Loucy (cell line): ENCODE results near the gene PPP3CA.
A peak's percentile ranks its signal among the peaks of the same experiment; 100 is the strongest.

Experiments
- H2AFZ ChIP-seq: fragments of 200-600 bp; sonication (generic); 2 replicates; pipeline ENCODE4 v1.6.0; 2016; ENCODE audit warnings: antibody characterized with exemption, mild to moderate bottlenecking, low read length, moderate library complexity
- H3F3A ChIP-seq: fragments of 200-600 bp; 2 replicates; pipeline ENCODE4 v1.6.0; 2016; ENCODE audit warnings: antibody characterized with exemption, low read depth, mild to moderate bottlenecking
- H3K27me3 ChIP-seq: fragments of 200-600 bp; sonication (generic); 2 replicates; pipeline ENCODE4 v1.6.1; 2014; ENCODE audit warnings: low read length, mild to moderate bottlenecking; ENCODE audit not compliant: insufficient read depth, poor library complexity, severe bottlenecking
- H3K36me3 ChIP-seq: fragments of 200-600 bp; sonication (generic); 2 replicates; pipeline ENCODE4 v1.6.1; 2016; ENCODE audit warnings: low read length; ENCODE audit not compliant: insufficient read depth
- H3K4me1 ChIP-seq: fragments of 200-600 bp; sonication (generic); 2 replicates; pipeline ENCODE4 v1.5.1; 2014; ENCODE audit warnings: low read length, mild to moderate bottlenecking; ENCODE audit not compliant: insufficient read depth, poor library complexity, severe bottlenecking
- H3K4me2 ChIP-seq: fragments of 200-600 bp; sonication (generic); 2 replicates; pipeline ENCODE4 v1.6.0; 2014; ENCODE audit warnings: antibody characterized with exemption, low read length, low read depth, mild to moderate bottlenecking; ENCODE audit not compliant: poor library complexity, severe bottlenecking
- H3K4me3 ChIP-seq: fragments of 200-600 bp; sonication (generic); 2 replicates; pipeline ENCODE4 v1.5.1; 2014; ENCODE audit warnings: low read length, mild to moderate bottlenecking, mixed read lengths; ENCODE audit not compliant: poor library complexity, severe bottlenecking
- H3K79me2 ChIP-seq: fragments of 200-600 bp; sonication (generic); 2 replicates; pipeline ENCODE4 v1.6.1; 2014; ENCODE audit warnings: low read length; ENCODE audit not compliant: insufficient read depth
- H3K9ac ChIP-seq: fragments of 200-600 bp; sonication (generic); 2 replicates; pipeline ENCODE4 v1.6.0; 2014; ENCODE audit warnings: mild to moderate bottlenecking, low read depth, low read length, moderate library complexity; ENCODE audit not compliant: poor library complexity, severe bottlenecking
- H3K9me2 ChIP-seq: fragments of 200-600 bp; sonication (generic); replicated peaks from 2 replicates; pipeline ENCODE4 v1.6.1; 2016; ENCODE audit warnings: low read depth, low read length, mixed read lengths
- H3K9me3 ChIP-seq: fragments of 200-600 bp; sonication (generic); 2 replicates; pipeline ENCODE4 v1.6.1; 2014; ENCODE audit warnings: mild to moderate bottlenecking, antibody characterized with exemption, low read length, low read depth; ENCODE audit not compliant: insufficient read depth
- H4K20me1 ChIP-seq: fragments of 200-600 bp; sonication (generic); 2 replicates; pipeline ENCODE4 v1.6.0; 2014; ENCODE audit warnings: antibody characterized with exemption, low read length, mild to moderate bottlenecking; ENCODE audit not compliant: insufficient read depth, poor library complexity, severe bottlenecking
- CTCF ChIP-seq: fragments of 200-600 bp; sonication (generic); conservative IDR thresholded peaks from 2 replicates; pipeline ENCODE4 v1.5.1; 2014; ENCODE audit warnings: mild to moderate bottlenecking, antibody characterized with exemption, low read length
- EZH2phosphoT487 ChIP-seq: fragments of 200-600 bp; IDR thresholded peaks from 2 replicates; pipeline ENCODE4 v1.6.1; 2018; ENCODE audit warnings: antibody characterized with exemption, mild to moderate bottlenecking, moderate library complexity, borderline replicate concordance

The PPP3CA gene

GRCh38 chr4:101349801-101350064 is 2.4 kb upstream of the PPP3CA start:
- no peak overlapping the region for H3K4me2 ChIP-seq
- peaks cover 13% of the 10 kb centered on the region for H3K4me1 ChIP-seq
- H3K4me3 ChIP-seq = no peak overlapping the region
- H3K27me3 ChIP-seq = no peaks in the 10 kb centered on the region
- no peaks in the 10 kb centered on the region for H3K9me3 ChIP-seq
- no peak overlapping the region for H3K9ac ChIP-seq
- H3K36me3 ChIP-seq = no peaks in the 10 kb centered on the region
- peaks cover 11% of the 10 kb centered on the region for H3K79me2 ChIP-seq
- TF ChIP-seq EZH2phosphoT487 = no peak
- TF ChIP-seq CTCF = no peak
- peaks cover 10% of the 10 kb centered on the region for H4K20me1 ChIP-seq
- H3F3A ChIP-seq = peaks cover 11% of the 10 kb centered on the region; the same call in 1 of the 2 replicates
- H2AFZ ChIP-seq = no peak overlapping the region
- no peaks in the 10 kb centered on the region for H3K9me2 ChIP-seq

GRCh38 chr4:101348995-101349800 is 1.9 kb upstream of the PPP3CA start:
- H3K4me2 ChIP-seq = peak overlapping the region; percentile 96
- no peaks in the 10 kb centered on the region for H3K9me3 ChIP-seq
- no peaks in the 10 kb centered on the region for H3K27me3 ChIP-seq
- H3K79me2 ChIP-seq = peaks cover 16% of the 10 kb centered on the region
- peaks cover 15% of the 10 kb centered on the region for H4K20me1 ChIP-seq
- H3K4me3 ChIP-seq = peak overlapping the region; percentile 86
- peak overlapping the region; percentile 72 for H3K9ac ChIP-seq
- peaks cover 11% of the 10 kb centered on the region; the same call in 1 of the 2 replicates for H3F3A ChIP-seq
- H3K9me2 ChIP-seq = no peaks in the 10 kb centered on the region
- no peaks in the 10 kb centered on the region for H3K36me3 ChIP-seq
- H2AFZ ChIP-seq = no peak overlapping the region
- TF ChIP-seq EZH2phosphoT487 (no peak), CTCF (no peak)
- peaks cover 18% of the 10 kb centered on the region for H3K4me1 ChIP-seq

GRCh38 chr4:101348367-101348827 is 1.1 kb upstream of the PPP3CA start:
- Histone ChIP-seq H3K9me3 (no peaks in the 10 kb centered on the region), H3K9ac (peak overlapping the region; percentile 72), H3F3A (peaks cover 11% of the 10 kb centered on the region; the same call in 1 of the 2 replicates), H4K20me1 (peaks cover 22% of the 10 kb centered on the region), H3K4me3 (peak overlapping the region; percentile 86), H3K9me2 (no peaks in the 10 kb centered on the region), H3K4me2 (peak overlapping the region; percentile 96), H2AFZ (peak overlapping the region; percentile 97), H3K27me3 (no peaks in the 10 kb centered on the region), H3K36me3 (no peaks in the 10 kb centered on the region), H3K79me2 (peaks cover 24% of the 10 kb centered on the region), H3K4me1 (peaks cover 23% of the 10 kb centered on the region)
- TF ChIP-seq CTCF (no peak), EZH2phosphoT487 (no peak)
